HG02884 (cell line): ENCODE measurements around the gene TRIO.
"Not testable (repeated sequence)": the region's sequence is repeated elsewhere in the genome, so short reads cannot be mapped to it uniquely, and the experiment has no call there.

Experiments used
- ATAC-seq: cut with Tn5 transposase; IDR thresholded peaks from one replicate; pipeline ENCODE4 v1.9.1; 2021; ENCODE audit warnings: mild to moderate bottlenecking, moderate library complexity; ENCODE audit not compliant: unreplicated experiment

Gene TRIO

GRCh38 chr5:14516901-14517300 is 373.8 kb downstream of the TRIO start:
- no peak for ATAC-seq

GRCh38 chr5:14518638-14519037 is 375.5 kb downstream of the TRIO start:
- ATAC-seq: no peak

GRCh38 chr5:14521748-14522147 is 378.6 kb downstream of the TRIO start:
- ATAC-seq: no peak

DNA sequence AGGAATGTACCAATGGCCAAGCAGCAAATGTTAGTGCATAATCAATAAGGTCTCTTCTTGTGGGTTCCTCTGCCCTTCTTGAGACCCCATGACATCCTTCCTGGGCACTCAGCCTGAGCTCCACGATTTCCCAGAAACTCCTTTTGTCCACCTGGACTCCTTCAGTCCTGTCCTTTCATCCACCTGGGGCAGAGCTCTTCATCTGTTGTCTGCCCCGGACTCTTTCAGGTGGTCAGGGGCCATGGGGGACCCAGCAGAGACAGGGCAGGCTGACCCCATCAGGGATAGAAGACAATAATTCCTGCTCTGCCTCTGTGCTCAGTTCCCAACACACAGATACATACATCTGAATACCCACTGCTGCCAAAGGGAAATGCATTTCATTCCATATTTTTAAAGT is 379.6 kb downstream of the TRIO start:
- no peak for ATAC-seq

GRCh38 chr5:14523243-14524034 is 380.3 kb downstream of the TRIO start:
- no peak for ATAC-seq

DNA sequence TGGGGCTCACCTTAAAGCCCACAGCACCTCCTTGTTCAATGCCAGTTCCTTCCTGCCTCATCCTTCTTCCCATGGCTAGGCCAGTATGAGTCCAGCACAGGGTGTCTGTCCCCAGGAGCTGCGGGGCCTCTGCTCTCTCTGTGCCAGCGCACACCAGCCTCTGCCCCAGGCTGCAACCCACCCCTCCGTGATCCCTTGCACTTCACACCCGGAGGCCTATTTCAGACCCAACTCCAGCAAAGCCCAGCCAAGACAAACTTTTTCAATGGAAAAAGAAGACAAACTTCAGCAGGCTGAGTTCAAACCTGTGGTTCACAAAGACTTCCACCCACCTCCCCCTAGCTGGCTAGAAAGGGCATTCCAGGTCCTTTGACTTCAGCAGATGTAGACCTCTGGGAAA is 382.3 kb downstream of the TRIO start:
- ATAC-seq: no peak

DNA sequence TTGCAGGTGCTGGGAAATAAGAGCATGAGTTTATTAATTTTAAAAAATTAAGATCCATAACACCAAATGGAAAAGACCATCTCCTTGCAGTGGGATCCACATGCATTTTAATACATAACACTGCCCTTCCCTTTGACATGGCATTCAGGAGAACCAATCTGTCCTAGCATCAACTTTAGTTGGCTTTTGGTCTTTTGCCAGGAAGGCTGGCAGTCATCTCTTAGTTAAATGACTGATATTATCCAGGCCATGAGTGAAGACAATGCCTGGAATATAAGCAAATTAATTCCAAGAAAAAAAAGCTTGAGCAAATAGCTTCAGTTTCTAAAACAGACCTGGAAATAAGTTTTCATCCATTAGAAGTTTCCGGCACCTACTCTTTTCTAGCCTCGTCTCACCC is 383.4 kb downstream of the TRIO start:
- no peak for ATAC-seq

DNA sequence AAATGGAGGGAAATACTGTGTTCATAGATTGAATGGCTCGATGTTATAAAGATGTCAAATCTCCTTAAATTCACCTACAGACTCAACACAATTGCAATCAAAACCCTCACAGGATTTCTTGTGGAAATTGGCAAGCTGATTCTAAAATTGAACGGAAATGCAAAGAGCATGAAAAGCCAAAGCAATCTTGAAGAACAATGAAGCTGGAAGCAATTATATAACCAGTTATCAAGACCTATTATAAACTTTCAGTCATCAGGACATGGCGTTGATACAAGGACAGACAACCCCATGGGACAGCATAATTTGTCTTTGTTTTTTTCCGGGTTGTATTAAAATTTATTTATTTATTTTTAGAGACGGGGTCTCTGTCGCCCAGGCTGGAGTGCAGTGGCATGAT is 385.0 kb downstream of the TRIO start:
- ATAC-seq: no peak

GRCh38 chr5:14528926-14529325 is 385.8 kb downstream of the TRIO start:
- ATAC-seq: no peak

DNA sequence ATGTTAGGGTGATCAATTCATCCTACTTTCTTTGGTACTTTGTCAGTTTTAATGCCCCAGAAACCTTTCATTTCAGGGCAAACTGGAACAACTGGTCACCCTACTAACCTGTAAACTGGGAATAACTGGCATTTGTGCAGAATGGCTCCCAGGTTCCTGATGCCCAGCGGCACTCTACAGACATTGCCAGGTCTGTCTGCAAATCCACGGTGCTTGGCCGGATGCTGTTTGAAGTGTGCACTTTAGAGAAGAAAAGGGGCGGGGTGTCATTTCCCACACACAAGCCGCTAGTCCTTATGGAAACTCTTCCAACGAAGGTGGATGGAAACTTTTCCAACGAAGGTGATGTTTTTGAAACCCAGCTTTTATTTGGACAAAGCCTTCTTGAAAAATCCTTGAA is 388.5 kb downstream of the TRIO start:
- ATAC-seq: no peak

- ATAC-seq: no peak
Observed at GRCh38 chr5:14532180-14532579, 389.0 kb downstream of the TRIO start.

DNA sequence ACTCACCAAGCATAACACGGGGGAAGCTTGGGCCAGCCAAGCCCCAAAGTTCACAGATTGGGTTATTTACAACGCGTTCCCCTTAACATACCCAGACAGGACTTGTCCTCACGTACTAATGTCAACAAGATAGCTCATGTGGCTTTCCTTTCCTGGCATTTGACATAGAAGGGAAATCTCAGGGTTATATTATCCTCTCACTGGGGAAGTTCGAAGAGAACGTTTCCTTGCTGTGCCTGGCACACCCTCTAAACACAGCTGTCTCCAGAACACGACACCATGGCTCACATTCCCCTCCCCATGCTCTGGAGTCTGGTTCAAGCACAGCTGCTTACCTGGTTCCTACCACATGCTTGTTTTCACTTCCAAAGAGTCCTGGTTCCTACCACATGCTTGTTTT is 391.6 kb downstream of the TRIO start:
- ATAC-seq: no peak

- ATAC-seq: no peak
Observed at GRCh38 chr5:14545308-14545707, 402.2 kb downstream of the TRIO start.

- no peak for ATAC-seq
Observed at GRCh38 chr5:14545862-14546261, 402.7 kb downstream of the TRIO start.

DNA sequence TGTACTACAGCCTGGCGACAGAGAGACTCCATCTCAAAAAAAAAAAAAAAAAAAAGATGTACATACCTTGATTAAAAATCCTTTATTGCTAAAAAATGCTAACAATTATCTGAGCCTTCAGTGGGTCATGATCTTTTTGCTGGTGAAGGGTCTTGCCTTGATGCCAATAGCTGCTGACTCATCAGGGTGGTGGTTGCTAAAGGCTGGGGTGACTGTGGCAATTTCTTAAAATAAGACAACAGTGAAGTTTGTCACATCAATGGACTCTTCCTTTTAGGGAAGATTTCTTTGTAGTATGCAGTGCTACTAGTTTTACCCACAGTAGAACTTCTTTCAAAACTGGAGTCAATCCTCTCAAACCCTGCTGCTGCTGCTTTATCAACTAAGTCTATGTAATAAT is 404.5 kb downstream of the TRIO start:
- ATAC-seq: no peak

- ATAC-seq: no peak
Observed at GRCh38 chr5:14551211-14551610, 408.1 kb downstream of the TRIO start.

GRCh38 chr5:14552017-14552416 is 408.9 kb downstream of the TRIO start:
- no peak for ATAC-seq

- ATAC-seq: not testable (repeated sequence)
Observed at GRCh38 chr5:14554288-14554687, 411.1 kb downstream of the TRIO start.

- no peak for ATAC-seq
Observed at GRCh38 chr5:14556015-14556414, 412.9 kb downstream of the TRIO start.

DNA sequence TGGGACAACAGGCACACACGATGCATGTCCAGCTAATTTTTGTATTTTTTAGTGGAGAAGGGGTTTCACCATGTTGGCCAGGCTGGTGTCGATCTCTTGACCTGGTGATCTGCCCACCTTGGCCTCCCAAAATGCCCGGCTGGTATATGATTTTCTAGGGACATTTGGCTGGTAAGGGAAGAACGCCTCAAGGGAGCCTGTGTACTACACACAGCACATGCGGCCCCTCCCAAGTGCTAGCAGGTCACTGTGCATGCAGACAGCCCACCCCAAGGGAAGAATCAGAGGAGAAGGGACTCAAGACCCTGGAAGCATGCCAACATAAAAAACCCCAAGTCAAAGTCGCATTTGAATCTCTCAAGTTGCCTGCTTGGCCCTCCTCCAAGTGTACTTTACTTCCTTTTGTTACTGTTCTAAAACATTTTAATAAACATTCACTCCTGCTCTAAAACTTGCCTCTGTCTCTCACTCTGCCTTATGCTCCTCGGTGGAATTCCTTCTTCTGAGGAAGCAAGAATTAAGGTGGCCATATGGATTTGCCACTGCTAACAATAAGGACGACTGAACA is 414.1 kb downstream of the TRIO start:
- ATAC-seq: no peak

DNA sequence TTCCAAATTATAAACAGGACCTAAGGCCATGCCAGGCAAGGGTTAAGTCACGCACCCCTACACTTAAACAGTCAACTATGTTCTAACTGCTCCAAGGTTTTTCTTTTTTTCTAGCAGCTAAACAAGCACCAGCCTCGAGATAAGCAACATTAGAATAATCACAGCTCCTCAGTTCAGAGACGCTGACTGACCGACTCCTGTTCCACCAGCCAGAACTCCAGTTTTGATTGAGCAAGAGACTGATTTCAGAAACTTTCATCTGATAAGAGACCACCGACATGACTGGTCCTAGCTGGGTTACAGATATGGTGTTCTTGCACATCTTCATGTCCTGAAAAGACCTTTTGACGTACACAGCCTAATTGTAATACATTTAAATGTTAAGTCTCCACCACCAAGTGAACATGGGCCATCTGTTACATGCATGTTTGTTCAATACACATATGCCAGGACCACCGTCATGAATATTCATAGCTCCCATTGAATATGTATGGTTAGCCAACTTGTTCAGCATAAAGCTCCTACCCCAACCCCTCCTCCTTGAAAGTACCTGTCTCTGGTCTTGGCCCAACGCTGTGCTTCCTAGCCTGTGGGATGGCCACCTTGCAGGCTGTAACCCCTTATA is 414.8 kb downstream of the TRIO start:
- ATAC-seq: no peak
